GM21515 (cell line): ENCODE results near the gene POLR2B.
"Not testable (repeated sequence)": the region's sequence is repeated elsewhere in the genome, so short reads cannot be mapped to it uniquely, and the experiment has no call there.

Experiments
- ATAC-seq: cut with Tn5 transposase; IDR thresholded peaks from one replicate; pipeline ENCODE4 v1.9.1; 2021; ENCODE audit not compliant: unreplicated experiment

Gene POLR2B

GRCh38 chr4:57051095-57051494, 72.4 kb downstream of the POLR2B start:
- ATAC-seq, result no peak

GRCh38 chr4:57051524-57051923, 72.8 kb downstream of the POLR2B start:
- no peak for ATAC-seq

GRCh38 chr4:57053508-57053907, 74.8 kb downstream of the POLR2B start:
- no peak for ATAC-seq

- no peak for ATAC-seq
Observed at GRCh38 chr4:57055886-57056285, 77.2 kb downstream of the POLR2B start.

- no peak for ATAC-seq
Observed at GRCh38 chr4:57059890-57060716, 81.4 kb downstream of the POLR2B start.

GRCh38 chr4:57060717-57061067, 82.0 kb downstream of the POLR2B start:
- ATAC-seq, result not testable (repeated sequence)

- ATAC-seq, result no peak
Observed at GRCh38 chr4:57061395-57061794, 82.7 kb downstream of the POLR2B start.

GRCh38 chr4:57063518-57063917, 84.8 kb downstream of the POLR2B start:
- no peak for ATAC-seq

GRCh38 chr4:57064120-57064519, 85.4 kb downstream of the POLR2B start:
- no peak for ATAC-seq

- no peak for ATAC-seq
Observed at GRCh38 chr4:57064811-57065711, 86.4 kb downstream of the POLR2B start.

GRCh38 chr4:57065730-57066482, 87.2 kb downstream of the POLR2B start:
- ATAC-seq, result no peak

GRCh38 chr4:57068237-57068981, 89.7 kb downstream of the POLR2B start:
- ATAC-seq, result no peak

GRCh38 chr4:57070461-57070860, 91.8 kb downstream of the POLR2B start:
- ATAC-seq, result no peak

- ATAC-seq, result no peak
Observed at GRCh38 chr4:57071326-57071725, 92.6 kb downstream of the POLR2B start.

GRCh38 chr4:57073559-57073958, 94.9 kb downstream of the POLR2B start:
- ATAC-seq, result no peak

- ATAC-seq, result no peak
Observed at GRCh38 chr4:57074744-57075143, 96.0 kb downstream of the POLR2B start.

- ATAC-seq, result no peak
Observed at GRCh38 chr4:57075367-57075766, 96.7 kb downstream of the POLR2B start.

- no peak for ATAC-seq
Observed at GRCh38 chr4:57076646-57077045, 98.0 kb downstream of the POLR2B start.

- ATAC-seq, result no peak
Observed at GRCh38 chr4:57077550-57078343, 99.1 kb downstream of the POLR2B start.
